KMS-11 (cell line): ENCODE results near the gene FHIT.

Source experiments
- H2AFZ ChIP-seq: fragments of 200-600 bp; sonication (generic); 2 replicates; pipeline ENCODE4 v1.6.1; 2016; ENCODE audit warnings: antibody characterized with exemption, mixed run types, low read depth
- H3K27ac ChIP-seq: fragments of 200-600 bp; sonication (generic); 2 replicates; pipeline ENCODE4 v1.6.1; 2016; ENCODE audit warnings: mild to moderate bottlenecking, mixed run types
- H3K27me3 ChIP-seq: fragments of 200-600 bp; sonication (generic); 2 replicates; pipeline ENCODE4 v1.6.1; 2017; ENCODE audit warnings: mild to moderate bottlenecking, low read depth, mixed run types, moderate library complexity; ENCODE audit not compliant: insufficient read depth
- H3K36me3 ChIP-seq: fragments of 200-600 bp; sonication (generic); 2 replicates; pipeline ENCODE4 v1.6.1; 2017; ENCODE audit warnings: mild to moderate bottlenecking, mixed run types; ENCODE audit not compliant: insufficient read depth
- H3K4me1 ChIP-seq: fragments of 200-600 bp; sonication (generic); 2 replicates; pipeline ENCODE4 v1.6.1; 2016; ENCODE audit warnings: mild to moderate bottlenecking, low read depth, mixed run types; ENCODE audit not compliant: poor library complexity, severe bottlenecking
- H3K4me2 ChIP-seq: fragments of 200-600 bp; sonication (generic); 2 replicates; pipeline ENCODE4 v1.7.0; 2016; ENCODE audit warnings: mild to moderate bottlenecking, mixed run types
- H3K4me3 ChIP-seq: fragments of 200-600 bp; sonication (generic); IDR thresholded peaks from 2 replicates; pipeline ENCODE4 v1.6.1; 2017; ENCODE audit warnings: low read depth, low read length, mixed read lengths; ENCODE audit not compliant: insufficient read depth
- H3K79me2 ChIP-seq: fragments of 200-600 bp; sonication (generic); 2 replicates; pipeline ENCODE4 v1.6.1; 2016; ENCODE audit warnings: low read depth, mixed run types; ENCODE audit not compliant: insufficient read depth
- H3K9ac ChIP-seq: fragments of 200-600 bp; sonication (generic); 2 replicates; pipeline ENCODE4 v1.6.1; 2016; ENCODE audit warnings: mild to moderate bottlenecking, mixed run types
- H4K20me1 ChIP-seq: fragments of 200-600 bp; sonication (generic); 2 replicates; pipeline ENCODE4 v1.6.1; 2016; ENCODE audit warnings: mild to moderate bottlenecking, mixed run types; ENCODE audit not compliant: insufficient read depth
- CTCF ChIP-seq: fragments of 200-600 bp; sonication (generic); conservative IDR thresholded peaks from 2 replicates; pipeline ENCODE4 v1.6.1; 2017; ENCODE audit warnings: low read depth, mild to moderate bottlenecking, antibody characterized with exemption, low read length, moderate library complexity, mixed read lengths

The FHIT gene

DNA sequence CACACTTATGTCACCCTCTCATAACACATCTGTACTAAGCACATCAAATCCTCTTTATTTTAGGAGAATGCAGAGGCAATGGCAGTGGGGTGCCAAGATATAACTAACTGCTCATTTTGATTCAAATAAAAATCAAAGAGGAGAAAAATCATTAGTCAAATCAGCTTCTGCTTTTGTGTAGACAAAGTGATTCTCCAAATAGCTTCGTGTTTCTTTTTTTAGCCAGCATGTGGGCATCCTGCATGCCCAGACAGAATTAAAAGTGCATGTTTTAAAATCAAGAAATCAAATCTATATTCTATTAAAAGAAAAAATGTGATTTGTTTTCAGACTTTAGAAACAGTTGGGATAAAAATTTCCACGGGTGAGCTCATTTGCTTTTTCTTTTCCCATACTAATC is 1440.1 kb downstream of the FHIT start:
- TF ChIP-seq CTCF = no peak
- no peak overlapping the region for H3K4me2 ChIP-seq
- H4K20me1 ChIP-seq = no peaks in the 10 kb centered on the region
- H3K4me3 ChIP-seq = no peak overlapping the region
- no peak overlapping the region for H3K27ac ChIP-seq
- no peaks in the 10 kb centered on the region for H3K27me3 ChIP-seq
- no peaks in the 10 kb centered on the region for H3K4me1 ChIP-seq
- no peaks in the 10 kb centered on the region for H3K79me2 ChIP-seq
- H3K36me3 ChIP-seq = no peaks in the 10 kb centered on the region
- no peak overlapping the region for H2AFZ ChIP-seq
- no peak overlapping the region for H3K9ac ChIP-seq

GRCh38 chr3:59810606-59811005 is 1440.6 kb downstream of the FHIT start:
- no peak overlapping the region for H2AFZ ChIP-seq

GRCh38 chr3:59809710-59810444 is 1441.4 kb downstream of the FHIT start:
- Histone ChIP-seq H4K20me1 (no peaks in the 10 kb centered on the region), H3K4me2 (no peak overlapping the region), H3K27me3 (no peaks in the 10 kb centered on the region), H3K4me1 (no peaks in the 10 kb centered on the region), H3K36me3 (no peaks in the 10 kb centered on the region), H3K27ac (no peak overlapping the region), H3K79me2 (no peaks in the 10 kb centered on the region), H3K4me3 (no peak overlapping the region), H2AFZ (no peak overlapping the region), H3K9ac (no peak overlapping the region)
- TF ChIP-seq CTCF = no peak

More at GRCh38 chr3:59810606-59811005, 1440.6 kb downstream of the FHIT start:
- no peaks in the 10 kb centered on the region for H3K27me3 ChIP-seq
- H3K36me3 ChIP-seq = no peaks in the 10 kb centered on the region
- no peak overlapping the region for H3K27ac ChIP-seq
- no peaks in the 10 kb centered on the region for H3K4me1 ChIP-seq
- H3K79me2 ChIP-seq = no peaks in the 10 kb centered on the region
- no peak for TF ChIP-seq CTCF
- no peaks in the 10 kb centered on the region for H4K20me1 ChIP-seq
- no peak overlapping the region for H3K4me2 ChIP-seq
- no peak overlapping the region for H3K4me3 ChIP-seq
- H3K9ac ChIP-seq = no peak overlapping the region

DNA sequence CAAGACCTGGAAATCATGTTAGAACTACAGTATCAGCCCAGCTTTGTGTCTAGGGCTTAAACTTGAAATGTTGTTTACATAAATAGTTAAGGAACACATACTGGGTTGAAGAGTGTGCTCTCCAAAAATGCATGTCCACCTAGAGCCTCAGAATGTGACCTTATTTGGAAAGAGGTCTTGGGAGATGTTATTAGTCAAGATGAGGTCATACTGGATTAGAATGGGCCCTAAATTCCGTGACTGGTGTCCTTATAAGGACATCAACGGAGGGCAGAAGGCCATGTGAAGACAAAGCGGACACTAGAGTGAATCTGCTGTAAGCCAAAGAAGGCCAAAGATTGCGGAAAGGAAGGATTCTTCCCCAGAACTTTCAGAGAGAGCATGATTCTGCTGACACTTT is 1442.2 kb downstream of the FHIT start:
- Histone ChIP-seq H3K9ac (no peak overlapping the region), H3K4me3 (no peak overlapping the region), H3K27ac (no peak overlapping the region), H3K4me2 (no peak overlapping the region), H3K4me1 (no peaks in the 10 kb centered on the region), H3K27me3 (no peaks in the 10 kb centered on the region), H3K36me3 (no peaks in the 10 kb centered on the region), H4K20me1 (no peaks in the 10 kb centered on the region), H3K79me2 (no peaks in the 10 kb centered on the region), H2AFZ (no peak overlapping the region)
- TF ChIP-seq CTCF = no peak
